NCI-H1092 treated with DMSO at 0.1 percent for 48 hours (cell line): Measurements from ENCODE around the gene LHX2.
"Not testable (repeated sequence)": the region's sequence is repeated elsewhere in the genome, so short reads cannot be mapped to it uniquely, and the experiment has no call there.

Experiments
- DNase-seq: peaks from one replicate; lab custom pipeline; 2025; lab: John Stamatoyannopoulos, UW

The LHX2 gene

GRCh38 chr9:124011460-124012301 is at the start of gene LHX2:
LHX2 (plus strand) TSS chr9:124011768; CDS start chr9:124012349, 581 bp downstream.
- DNase-seq = peak; percentile 98

DNA sequence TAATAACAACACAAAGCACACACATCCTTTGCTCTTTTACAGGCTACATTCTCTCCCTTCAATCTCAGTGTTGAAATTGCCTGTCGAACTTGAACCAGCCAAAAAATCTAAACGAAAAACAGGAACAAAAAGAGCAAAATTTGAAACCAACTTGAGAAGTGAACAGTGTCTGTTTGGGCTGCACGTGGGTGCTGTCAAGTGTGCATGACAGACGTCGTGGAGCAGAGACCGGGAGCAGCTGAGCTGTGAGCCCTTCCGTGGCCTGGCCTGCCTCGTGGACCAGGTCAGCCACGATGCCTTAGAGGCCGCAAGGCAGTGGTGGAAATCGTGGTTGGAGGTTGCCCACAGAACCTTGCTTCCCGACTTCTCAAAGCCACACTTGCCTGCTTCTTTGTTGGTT is 46.8 kb upstream of the LHX2 start:
- no peak for DNase-seq

DNA sequence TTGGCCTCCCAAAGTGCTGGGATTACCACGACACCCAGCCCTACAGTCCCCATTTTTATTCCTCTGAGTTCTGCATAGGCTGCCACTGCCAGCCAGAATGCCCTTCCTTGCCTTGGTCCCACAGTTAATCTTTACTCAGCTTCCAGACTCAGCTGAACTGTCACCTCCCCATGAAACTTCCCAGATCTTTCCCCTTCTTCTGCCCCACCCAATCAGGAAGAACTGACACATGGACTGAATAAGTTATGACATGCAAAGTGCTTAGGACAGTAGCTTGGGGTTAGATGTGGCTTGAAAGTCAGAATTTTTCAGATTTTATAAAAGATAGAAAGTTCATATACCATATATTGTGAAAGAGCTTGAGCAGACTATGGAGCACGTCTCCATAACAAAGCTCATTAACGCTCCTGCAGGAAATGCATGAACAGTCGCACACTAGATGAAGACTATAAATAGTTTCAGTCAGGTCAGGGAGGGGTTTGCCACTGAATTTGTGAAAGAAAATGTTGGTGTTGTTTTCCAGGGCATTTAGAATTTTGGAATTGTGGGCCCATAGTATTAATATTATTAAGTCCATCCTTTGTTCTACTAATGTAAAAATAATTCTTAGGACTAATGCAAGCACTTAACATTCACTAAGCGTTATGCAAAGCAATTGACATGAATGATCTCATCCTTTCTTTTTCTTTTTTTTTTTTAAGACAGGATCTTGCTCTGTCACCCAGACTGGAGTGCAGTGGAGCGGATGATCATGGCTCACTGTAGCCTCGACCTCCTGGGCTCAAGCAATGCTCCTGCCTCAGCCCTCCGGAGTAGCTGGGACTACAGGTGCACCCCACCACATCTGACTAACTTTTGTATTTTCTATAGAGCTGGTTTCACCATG is 45.5 kb upstream of the LHX2 start:
- no peak for DNase-seq

DNA sequence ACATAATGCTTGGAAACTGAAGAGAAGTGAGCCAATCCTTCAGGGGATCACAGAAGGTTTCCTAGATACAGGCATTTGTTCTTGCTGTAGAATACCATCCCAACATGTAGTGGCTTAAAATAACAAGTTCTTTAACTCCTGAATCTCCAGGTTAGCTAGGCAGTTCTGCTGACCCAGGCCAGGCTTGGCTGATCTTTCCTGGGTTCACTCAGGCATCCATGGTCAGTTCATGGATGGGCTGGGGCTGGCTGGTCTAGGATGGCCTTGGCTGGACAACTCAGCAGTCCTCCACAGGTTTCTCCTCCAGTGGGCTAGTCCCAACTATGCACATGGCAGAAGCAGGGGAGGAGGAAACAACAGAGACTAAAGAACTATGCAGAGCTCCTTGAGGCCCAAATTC is 44.2 kb upstream of the LHX2 start:
- no peak for DNase-seq

DNA sequence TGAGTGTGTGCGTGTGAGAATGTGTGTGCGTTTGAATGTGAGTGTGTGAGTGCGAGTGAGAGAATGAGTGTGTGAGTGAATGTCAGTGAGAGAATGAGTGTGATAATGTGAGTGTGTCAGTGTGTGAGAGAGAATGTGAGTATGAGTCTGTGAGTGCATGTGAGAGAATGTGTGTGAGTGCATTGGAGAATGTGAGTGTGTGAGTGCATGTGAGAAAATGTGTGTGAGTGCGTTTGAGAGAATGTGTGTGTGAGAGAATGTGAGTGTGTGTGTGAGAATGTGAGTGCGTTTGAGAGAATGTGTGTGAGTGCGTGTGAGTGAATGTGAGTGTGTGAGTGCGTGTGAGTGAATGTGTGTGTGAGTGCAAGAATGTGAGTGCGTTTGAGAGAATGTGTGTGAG is 39.0 kb upstream of the LHX2 start:
- no peak for DNase-seq

GRCh38 chr9:123973590-123974223 is 37.9 kb upstream of the LHX2 start:
- DNase-seq = no peak

- no peak for DNase-seq
Measured at GRCh38 chr9:123974471-123974870, 37.1 kb upstream of the LHX2 start.

DNA sequence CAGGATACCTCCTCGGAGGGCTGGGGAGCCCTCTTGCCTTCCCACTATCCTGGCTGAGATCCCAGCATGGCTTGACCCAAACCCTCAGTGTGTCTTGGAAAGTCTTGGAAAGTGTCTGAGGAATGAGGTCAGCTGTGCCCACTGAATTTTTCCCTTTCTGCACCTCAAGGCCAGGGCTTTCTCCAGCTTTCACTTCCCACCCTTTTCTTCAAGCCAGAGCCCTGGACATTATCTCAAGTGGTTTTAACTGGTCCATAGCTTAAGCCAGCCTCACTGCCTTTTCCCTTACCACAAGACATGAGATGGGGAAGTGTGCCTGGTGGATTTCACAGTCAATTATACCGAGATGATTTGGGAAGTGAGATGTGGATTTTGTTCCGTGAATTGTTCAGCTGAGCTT is 35.7 kb upstream of the LHX2 start:
- DNase-seq = no peak

DNA sequence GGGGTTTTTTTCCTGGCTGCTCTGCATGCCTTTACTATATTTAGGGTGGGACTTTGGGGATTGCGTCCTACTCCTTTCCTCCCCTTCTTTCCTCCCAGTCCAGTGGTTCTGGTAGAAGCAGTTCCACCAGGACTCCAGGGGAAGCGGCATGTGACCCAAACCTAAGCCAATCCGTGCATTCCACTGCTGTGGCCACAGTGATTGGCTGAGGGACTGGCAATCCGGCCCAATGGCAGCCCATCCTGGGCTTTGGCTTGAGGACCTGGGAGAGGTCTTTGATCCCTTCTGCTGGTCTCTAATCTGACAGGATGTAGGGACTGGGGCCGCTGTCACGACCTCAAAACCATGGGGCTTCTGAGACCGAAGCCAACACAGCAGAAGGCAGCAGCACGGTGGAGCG is 35.0 kb upstream of the LHX2 start:
- not testable (repeated sequence) for DNase-seq

DNA sequence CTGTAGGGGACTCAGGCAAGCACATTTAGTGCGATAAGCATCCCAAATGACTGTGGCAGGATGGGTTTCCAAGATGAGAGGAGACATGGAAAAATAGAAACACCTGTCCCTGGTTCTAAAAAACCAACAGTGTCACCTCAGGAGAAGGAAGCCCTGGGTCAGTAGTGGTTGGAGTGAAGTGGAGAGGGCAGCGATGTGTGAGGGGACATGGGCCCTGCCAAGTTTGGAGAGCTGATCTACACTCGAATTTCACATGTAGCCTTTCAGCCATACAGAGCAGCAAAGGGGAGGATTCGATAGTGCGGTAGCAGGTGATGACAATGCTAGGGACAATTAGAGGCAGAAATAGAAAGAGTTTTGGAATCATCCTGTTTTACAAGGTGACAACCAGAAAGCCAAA is 32.6 kb upstream of the LHX2 start:
- peak; percentile 26 for DNase-seq

DNA sequence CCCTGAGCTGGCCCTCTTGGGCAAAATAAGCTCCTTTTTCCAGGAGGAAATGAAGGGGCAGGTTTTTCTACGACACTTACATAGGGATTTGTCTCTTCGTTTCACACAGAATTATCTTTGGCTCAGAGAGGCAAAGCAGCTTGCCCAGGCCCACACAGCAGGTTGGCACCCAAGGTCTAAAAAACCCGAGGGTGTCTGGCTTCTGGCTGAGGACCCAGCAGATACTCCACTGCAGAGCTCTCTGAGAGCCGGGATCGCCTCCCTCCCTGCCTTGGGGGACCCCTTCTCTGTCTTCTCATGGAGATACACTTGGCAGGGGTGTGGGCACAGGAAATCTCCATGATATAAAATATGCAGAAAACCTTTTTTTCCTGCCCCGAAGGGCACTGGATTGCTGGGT is 29.0 kb upstream of the LHX2 start:
- no peak for DNase-seq

DNA sequence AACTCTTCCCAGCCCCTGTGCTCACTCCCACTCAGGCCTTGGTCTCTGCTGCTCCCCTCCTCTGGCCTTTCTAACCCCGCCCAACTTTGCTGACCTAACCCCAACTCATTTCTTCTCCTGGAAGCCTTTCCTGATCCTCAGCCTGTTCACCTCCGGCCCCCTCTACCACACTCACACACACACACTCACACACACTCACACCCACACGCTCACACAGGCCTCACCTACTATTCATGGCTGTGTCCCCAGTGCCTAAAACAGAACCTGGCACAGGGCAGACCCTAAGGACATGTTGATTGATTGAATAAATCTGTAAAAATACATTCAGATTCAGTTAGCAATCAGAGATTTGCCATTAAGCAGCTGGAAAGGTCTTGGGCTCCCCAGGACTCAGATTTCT is 28.5 kb upstream of the LHX2 start:
- DNase-seq = no peak

- no peak for DNase-seq
Measured at GRCh38 chr9:123984802-123985201, 26.8 kb upstream of the LHX2 start.

GRCh38 chr9:123985869-123986268 is 25.7 kb upstream of the LHX2 start:
- no peak for DNase-seq

- DNase-seq = no peak
Measured at GRCh38 chr9:123990427-123990826, 21.1 kb upstream of the LHX2 start.

GRCh38 chr9:123992679-123993078 is 18.9 kb upstream of the LHX2 start:
- DNase-seq = not testable (repeated sequence)

DNA sequence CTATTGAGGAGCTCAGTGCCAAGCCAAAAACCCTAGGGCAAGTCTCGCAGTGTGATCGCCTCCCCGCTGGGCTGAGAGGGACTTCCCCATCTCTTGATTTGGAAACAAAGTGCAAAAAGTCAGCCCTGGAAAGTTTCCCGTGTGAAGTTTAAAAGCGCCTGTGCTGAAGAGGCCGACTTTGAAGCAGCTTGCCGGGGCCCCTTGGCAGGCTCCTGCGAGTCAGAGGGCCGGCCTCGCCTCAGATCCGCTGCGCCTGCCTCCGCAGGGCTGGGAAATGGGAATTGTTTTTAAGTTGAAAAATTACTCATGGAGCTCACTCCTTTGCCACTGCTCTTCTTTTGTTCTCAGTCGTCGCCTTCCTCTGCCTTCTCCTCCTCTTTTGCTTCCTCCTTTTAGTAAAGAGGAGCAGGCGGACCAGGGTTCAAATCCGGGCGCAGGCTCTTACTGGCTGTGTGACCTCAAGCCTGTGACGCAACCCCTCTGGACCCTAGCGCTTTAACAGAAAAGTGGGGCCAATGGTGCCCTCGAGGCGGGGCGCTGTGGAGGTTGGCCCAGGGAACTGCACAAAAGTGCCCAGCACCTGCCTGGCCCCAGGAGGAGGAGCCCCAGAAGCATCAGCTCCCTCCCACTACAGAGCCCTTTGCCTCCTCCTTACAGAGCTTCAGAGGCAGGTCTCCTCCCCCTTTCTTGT is 14.7 kb upstream of the LHX2 start:
- no peak for DNase-seq

- DNase-seq = no peak
Measured at GRCh38 chr9:123997665-123998277, 13.8 kb upstream of the LHX2 start.

DNA sequence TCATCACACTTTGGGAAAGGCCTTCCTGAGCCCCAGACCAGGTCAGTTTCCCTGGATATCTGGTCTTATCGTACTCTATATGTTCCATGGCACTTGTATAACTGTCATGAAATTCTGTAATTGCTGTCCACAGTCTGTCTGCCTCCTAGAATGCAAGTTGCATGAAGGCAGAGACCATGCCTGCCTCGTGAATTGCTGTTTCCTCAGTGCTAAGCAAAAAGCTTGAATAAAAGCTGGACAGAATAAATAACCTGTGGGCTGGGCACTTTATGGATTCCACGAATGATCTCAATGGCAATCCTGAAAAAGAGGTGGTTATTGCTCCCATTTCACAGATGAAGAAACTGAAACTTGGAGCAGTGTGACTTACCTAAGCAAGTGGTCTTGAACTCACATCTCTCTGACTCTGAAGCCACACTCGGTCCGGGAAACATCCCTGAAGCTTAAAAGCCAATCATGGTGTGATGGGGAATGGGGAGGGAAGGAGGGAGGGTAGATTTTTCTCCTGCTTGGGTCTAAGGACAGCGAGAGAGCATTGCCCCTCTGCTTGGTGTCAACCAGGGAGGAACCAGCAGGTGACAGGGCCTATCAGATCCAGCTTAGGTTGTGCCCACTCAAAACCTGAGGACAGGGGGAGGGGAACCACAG is 13.2 kb upstream of the LHX2 start:
- DNase-seq = no peak

- peak; percentile 32 for DNase-seq
Measured at GRCh38 chr9:123998970-123999621, 12.5 kb upstream of the LHX2 start.

DNA sequence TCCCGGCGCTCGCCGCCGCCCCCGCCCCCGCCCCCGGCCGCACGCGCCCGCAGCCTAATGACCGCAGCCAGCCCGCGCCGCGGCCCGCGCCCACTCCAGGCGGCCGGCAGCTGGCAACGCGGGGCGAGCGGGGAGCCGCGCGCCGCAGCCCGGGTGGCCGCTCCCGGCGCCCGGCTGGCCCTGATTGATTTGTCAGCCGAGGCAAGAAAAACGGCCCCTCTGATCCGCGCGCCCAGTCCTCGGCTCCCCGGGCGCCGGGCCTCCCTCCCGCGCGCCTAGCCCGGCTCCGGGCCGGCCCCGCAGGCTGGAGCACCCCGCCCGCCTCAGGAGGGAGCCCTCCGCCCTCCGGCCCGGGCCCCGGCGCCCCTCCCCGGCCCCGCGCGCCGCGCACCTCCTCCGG is 11.9 kb upstream of the LHX2 start:
- peak; percentile 32 for DNase-seq
